SK-N-DZ (cell line): ENCODE measurements around the gene CLCF1.
A peak's percentile ranks its signal among the peaks of the same experiment; 100 is the strongest.

ENCODE experiments used
- DNase-seq: peaks from one replicate; pipeline ENCODE4 v3.0.0-alpha.2; 2015; ENCODE audit warnings: low spot score

CLCF1 gene

GRCh38 chr11:67396259-67396581, 22.8 kb upstream of the CLCF1 start:
- DNase-seq = no peak

- DNase-seq = no peak
These were observed 22.3 kb upstream of the CLCF1 start for GRCh38 chr11:67395555-67396258.

GRCh38 chr11:67393990-67394389, 20.6 kb upstream of the CLCF1 start:
- no peak for DNase-seq

GRCh38 chr11:67393437-67393836, 20.0 kb upstream of the CLCF1 start:
- DNase-seq = no peak

GRCh38 chr11:67392183-67392715, 18.9 kb upstream of the CLCF1 start:
- DNase-seq = no peak

GRCh38 chr11:67391304-67392182, 18.1 kb upstream of the CLCF1 start, which contains the start of gene RAD9A:
RAD9A (plus strand) TSS chr11:67391986; CDS start chr11:67392045, 59 bp downstream.
- DNase-seq = peak; percentile 94

GRCh38 chr11:67390947-67391303, 17.5 kb upstream of the CLCF1 start:
- no peak for DNase-seq

GRCh38 chr11:67389477-67389876, 16.1 kb upstream of the CLCF1 start:
- DNase-seq = peak; percentile 51

- DNase-seq = no peak
These were observed 14.1 kb upstream of the CLCF1 start for GRCh38 chr11:67387518-67387917.

- no peak for DNase-seq
These were observed 13.7 kb upstream of the CLCF1 start for GRCh38 chr11:67387069-67387468.

GRCh38 chr11:67384851-67385366, 11.5 kb upstream of the CLCF1 start:
- no peak for DNase-seq

- DNase-seq = peak; percentile 77
These were observed 9.1 kb upstream of the CLCF1 start for GRCh38 chr11:67382276-67383136.

GRCh38 chr11:67381244-67381972, 8.0 kb upstream of the CLCF1 start:
- no peak for DNase-seq

- DNase-seq = no peak
These were observed 6.0 kb upstream of the CLCF1 start for GRCh38 chr11:67379061-67380058.

GRCh38 chr11:67378544-67378943, 5.1 kb upstream of the CLCF1 start:
- no peak for DNase-seq

- DNase-seq = no peak
These were observed 3.7 kb upstream of the CLCF1 start for GRCh38 chr11:67376873-67377808.

- DNase-seq = no peak
These were observed 2.8 kb upstream of the CLCF1 start for GRCh38 chr11:67376063-67376820.
